Measurements from ENCODE around the gene TUBA1B.
A peak's percentile ranks its signal among the peaks of the same experiment; 100 is the strongest.

The TUBA1B gene

DNA sequence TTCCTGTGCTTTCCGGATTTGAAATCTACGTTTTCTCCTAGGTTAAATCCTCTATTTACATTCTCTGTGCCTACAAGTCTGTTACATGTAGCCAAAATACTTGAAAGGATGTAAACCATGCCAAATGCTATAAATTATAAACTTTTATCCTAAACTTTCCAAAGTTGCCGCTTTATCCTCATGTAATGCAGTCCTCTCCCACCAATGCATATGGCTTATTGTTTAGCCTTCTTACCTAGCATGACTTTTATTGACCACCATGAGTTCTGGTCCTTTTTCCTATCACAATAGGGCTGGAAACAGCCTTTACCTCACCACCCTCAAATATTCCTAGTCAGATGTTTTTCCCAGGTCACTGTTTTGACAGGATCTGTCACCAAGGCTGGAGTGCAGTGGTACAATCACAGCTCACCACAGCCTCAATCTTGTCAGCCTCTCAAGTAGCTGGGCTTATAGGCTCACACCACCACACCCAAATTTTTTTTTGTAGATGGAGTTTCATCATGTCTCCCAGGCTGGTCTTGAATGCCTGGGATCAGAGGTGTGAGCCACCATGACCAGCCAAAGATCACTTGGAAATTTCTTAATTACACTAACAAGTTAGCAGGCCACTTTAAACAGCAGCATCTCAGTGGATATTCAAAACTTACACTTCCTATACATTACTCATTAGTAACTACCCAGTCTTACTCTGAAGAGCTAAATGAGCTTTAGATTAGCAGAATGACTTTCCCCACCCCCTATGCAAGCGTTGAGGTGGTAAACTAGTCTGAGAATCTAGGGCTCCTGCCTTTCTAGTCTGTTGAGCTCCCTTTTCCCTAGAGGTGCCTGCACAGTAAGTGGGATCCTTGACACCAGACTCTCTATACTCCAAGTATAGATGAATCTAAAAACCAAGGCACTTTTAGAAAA lies 4.1 kb downstream of the TUBA1B start:
- peak in 1 of 5 donors; percentile 11 for DNase-seq

DNA sequence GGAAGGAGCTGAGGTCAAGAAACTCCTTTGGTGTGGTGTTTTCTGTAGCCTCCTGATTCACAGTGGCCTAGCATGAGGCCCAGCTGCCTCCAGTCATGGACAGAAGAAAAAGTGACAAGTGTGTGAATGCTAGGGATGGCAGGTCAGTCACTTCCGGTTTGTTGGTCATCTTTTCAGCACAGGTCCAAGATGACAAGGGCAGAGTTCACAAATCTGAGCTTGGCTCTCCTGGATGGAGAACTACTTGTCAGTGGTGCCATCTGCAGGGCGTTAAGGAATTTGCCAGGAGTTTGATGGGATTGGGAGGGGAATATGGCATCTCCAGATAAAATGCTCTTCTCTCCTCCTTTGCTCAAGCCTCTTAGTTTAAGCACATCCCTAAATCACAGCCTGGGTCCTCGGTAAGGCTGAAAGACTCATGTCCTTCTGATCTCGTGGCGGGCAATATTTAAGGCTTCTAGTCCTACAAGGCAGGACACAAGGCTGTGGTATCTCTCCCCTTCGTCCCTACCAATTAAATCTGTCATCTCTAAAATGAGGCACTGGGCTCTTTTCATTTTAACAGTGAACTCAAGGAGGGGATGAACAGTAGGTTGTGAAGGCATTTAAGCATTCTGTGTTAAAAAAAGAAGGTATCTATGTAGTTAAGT lies 10.0 kb downstream of the TUBA1B start:
- DNase-seq, result no peak

DNA sequence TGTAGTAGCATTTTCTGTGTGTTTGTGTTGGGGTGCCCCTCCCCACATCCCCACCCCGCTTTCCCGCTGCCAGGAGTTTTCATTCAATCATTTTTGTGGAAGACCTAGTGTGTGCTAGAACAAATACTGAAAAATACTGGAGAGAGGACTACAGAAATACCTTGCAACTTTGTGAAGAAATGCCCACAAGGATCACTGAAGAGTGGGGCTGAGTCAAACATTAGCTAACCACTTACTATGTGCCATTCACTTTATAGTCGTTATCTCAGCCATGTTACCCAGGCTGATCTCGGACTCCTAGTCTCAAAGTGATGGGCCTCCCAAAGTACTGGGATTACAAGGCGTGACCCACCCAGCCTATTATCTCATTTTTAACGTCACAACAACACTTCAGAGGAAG lies 20.0 kb downstream of the TUBA1B start:
- no peak for DNase-seq

DNA sequence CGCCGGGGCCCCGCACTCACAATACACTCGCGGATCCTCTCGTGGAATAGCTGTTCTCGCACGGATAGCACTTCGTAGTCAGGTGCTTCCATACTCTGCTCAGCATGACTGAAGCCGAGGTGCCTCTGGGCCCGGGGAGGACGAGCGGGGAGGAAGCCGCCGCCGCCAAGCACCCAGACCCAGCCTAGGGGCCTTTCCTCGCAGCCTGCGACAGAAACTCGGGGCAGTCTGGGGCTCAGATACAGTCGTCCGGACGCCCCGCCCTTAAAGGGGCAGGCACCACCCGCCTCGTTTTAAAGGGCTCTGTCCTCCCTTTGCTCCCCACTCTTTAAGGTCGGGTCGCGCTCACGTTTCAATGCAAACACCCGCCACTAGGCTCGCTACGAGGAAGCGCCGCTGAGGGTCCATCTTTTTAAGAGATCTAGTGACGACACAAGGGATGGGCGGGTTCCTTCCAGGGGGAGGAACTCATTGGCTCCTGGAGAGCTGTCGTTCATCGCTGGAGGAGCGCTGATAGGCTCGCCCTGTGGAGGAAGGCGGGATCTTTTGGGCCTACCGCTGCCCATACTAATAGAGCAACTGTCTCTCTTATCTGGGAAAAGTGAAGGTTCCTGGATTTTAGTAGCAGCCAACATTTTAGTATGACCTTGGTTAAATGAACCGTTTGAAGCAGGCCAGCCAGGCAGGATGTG lies 20.6 kb downstream of the TUBA1B start, which contains the start of gene LMBR1L:
LMBR1L (minus strand) TSS at position 384 of the 692 bp plus-strand sequence; CDS start at position 92, 292 bp downstream.
- DNase-seq, result peak; percentile 88 to 98 (median 94)

DNA sequence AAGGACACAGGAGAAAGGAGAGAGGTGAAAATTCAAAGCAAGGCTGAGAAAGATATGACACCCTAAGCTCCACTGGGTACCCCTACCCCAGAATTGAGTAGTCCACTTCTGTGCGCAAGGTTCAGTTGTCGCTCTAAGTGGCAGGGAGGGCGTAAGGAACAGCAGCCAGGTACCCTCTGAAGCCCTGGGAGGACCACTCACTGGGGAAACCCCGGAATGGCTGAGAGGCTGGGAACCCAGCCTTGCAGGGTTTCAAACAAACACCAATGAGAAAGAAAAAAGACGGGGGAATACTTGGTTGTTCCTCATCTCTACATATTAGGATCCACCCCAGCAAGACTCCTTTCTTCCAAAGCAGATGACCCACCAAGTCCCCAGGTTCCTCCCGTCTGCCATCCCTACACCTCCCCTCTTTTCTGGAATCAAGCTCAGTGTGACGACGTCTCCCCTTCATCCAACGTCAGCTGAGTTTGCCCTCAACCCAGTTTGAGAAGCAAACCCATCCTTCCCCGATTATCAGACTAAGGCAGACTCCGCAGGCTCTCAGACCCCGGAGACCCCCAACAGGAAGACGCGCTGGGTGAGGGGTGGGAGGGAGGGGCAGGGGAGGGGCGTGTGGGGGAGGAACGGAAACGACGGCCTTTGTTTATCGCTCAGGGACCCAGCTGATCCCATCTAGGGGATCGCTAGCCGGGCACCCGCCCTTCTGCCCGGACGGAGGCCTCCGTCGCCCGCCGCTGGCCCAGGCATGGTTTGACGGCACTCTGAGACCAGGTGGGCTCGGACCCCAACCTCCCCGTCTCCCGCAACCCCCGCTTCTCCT lies 21.3 kb downstream of the TUBA1B start:
- DNase-seq, result peak in 1 of 5 donors; percentile 15

DNA sequence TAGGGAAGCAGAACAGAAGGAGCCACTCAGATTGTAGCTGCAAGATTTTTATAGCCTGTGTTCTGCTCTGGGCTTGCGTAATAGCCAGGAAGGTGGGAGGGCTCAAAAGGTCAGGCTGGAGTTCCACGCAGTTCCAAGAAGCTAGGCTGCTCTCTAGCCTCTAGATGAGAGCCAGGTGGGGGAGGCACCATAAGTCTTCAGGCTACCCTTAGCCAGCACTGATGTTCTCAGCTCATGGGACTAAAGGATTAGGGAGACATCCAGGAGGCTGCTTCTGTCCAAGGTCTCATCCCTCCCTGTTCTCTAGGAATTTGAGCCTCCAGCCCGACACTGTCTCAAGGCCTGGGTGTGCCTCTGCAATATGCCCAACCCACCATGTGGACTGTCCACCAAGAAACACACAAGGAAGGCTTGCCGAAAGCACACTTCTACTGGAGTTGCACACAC lies 22.2 kb downstream of the TUBA1B start:
- DNase-seq, result no peak

DNA sequence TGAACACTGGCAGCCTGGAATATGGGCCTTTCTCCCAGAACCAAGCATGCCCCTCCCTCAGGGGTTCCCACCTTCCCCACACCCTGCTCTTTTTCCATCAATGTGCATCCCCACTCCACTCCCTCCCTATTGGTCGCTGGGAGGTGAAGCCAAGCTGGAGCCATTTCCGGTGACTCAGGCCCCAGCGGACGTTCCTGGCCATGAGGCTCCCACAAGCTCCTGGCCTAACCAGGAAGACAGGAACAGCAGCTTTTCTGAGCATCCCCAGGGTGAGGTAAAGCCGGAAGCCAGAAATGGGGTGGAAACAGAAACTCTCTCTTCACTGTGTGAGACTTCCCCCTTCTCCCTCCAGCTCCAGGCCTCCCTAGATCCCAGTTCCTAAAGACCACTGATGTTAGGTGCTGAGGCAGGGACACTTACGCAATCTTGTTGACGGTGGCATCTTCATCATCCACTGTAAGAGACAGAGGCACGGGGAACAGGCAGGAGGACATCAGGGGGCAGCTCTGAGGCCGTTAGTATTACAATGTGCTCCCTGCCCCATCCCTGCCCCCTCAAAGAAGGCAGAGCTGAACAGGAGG lies 25.6 kb downstream of the TUBA1B start:
- DNase-seq, result no peak

DNA sequence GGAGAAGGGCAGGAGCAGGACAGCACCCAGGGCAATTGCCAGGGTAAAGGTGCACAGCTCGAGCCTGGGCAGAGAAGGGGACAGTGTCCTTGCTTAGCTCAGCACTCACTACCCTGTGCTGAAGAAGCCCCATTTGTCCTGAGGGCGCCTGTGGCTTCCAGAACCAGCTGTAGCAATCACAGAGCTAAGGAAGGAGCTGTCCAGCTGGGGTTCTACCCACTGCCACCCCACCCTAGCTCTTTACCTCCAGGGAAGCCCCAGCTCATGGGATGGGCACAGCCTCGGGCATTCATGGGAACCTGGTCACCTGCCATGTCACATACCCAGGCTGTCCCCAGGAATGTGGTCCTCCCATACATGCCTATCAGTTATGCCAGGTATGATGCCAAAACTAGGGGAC lies 26.4 kb downstream of the TUBA1B start:
- no peak for DNase-seq

DNA sequence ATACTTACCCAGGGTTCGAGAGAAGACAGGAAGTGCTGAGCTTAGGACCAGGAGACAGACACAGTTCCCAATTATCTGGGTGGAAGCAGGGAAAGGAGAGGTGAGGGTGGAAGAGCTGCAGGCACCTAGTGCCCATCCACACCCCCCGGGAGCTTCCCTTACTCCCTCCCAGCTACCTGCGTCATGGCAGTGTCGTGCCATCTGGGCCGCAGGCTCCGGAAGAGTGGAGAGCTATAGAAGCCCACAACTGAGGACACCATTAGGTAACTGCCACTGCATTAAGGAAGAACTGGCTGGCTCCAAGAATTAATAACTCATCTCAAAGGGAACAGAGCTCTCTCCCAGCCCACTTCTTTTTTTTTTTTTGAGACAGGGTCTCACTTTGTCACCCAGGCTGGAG lies 30.8 kb downstream of the TUBA1B start:
- no peak for DNase-seq

DNA sequence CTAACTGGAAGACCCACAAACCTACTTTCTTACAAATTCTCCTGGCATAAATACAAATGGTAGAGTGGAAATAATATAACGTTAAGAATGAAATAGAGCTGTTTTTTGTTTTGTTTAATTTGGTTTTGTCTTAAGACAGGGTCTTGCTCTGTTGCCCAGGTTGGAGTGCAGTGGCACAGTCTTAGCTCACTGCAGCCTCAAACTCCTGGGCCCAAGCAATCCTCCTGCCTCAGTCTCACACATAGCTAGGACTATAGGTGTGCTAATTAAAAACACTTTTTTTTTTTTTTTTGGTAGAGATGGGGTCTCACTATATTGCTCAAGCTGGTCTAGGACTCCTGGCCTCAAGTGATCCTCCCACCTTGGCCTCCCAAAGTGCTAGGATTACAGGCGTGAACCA lies 32.5 kb downstream of the TUBA1B start:
- DNase-seq, result no peak

DNA sequence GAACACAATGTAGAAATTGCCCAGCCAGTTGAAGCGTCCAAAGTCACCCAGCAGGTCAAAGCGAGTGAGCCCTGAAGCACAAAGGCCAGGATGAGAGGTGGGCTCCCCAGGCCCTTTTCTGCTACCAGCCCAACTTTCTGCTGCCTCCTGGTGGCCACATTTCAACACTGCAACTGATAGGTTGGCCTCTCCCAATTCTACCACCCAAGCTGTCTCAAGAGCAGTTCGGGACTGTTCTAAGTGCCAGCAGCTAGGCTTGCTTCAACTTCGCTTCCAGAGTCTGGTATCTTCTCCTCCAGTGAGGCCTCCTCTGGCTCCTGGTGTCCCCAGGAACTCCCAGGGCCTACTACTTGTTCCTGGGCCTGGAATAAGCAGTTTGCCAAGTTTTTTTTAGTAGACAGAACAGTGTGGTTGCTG lies 33.2 kb downstream of the TUBA1B start:
- DNase-seq, result peak; percentile 27 to 55 (median 42)

DNA sequence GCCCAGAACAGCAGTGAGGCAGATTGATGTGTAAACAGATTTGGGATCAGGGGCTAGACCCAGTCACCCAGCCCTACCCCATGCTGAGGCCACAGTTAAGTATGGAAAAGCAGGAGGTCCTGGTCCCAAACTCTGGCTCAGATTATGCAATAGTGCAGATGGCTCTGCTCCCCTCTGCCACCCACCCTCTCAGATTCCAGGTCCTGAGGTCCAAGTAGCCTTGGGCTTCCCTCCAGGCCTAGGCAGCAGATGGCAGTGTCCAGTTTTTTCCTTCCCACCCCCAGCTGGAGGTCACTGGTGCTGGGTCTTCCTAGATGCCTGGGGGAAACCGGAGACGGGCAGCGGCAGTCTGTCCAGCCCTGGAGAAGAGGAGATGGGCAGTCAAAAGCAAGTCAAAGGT lies 33.8 kb downstream of the TUBA1B start:
- DNase-seq, result no peak

DNA sequence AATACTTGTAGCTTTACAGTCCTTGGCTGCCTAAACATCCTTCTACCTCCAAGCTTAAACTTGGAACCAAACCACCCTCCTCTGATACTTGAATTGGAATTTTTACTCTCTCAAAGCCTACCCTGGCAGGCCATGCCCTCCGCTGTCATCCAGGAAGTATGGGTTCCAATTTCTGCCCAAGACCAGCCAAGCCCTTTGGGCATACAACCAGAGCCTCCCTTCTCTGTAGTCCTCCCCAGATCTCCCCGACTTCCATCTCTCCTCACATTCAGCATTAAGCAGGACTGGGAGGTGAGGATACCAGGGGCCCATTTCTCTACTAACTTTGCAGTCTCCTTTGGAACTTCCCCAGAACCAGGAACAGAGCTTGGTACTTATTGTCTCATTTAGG lies 36.2 kb downstream of the TUBA1B start:
- no peak for DNase-seq

DNA sequence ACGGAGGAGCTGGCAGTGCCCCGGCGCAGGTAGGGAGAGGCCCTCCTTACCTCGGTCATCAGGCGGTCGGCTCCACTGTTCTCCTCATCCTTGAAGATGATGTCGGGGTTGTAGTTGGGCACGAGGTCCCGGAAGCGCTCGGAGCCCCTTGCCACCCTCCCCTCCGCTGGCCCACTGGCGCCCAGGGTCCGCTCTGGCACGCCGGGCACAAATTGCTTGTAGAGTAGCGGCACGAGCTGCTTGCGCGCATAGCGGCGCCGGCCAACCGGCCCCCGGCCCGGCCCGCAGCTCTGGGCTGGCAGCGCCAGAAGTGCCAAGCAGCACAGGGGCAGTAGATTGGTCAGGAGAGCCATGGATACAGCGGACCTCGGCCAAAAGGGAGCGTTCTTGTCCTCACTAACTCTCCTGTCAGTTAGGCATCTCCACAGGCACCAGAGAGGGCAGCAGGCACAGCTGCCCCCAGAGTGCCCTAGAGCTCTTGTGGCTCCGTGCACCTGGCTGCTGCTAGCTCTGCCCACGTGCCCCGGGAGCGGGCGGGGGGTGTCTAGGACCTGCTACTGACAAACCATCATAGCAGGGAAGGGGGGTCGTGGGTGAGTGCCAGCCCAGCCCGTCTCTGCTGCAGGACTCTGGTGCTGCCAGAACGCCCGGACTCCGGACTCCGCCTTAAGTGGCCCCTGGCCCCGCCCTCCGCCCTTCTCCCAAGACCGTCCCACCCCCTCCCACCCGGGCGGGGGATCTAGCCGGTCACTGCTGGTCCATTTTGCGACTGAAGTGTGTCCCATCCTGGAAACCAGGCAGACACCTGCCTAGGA lies 36.8 kb downstream of the TUBA1B start, which contains the start of gene DHH:
DHH (minus strand) TSS at position 642 of the 815 bp plus-strand sequence; CDS start at position 353, 289 bp downstream.
- DNase-seq, result no peak

DNA sequence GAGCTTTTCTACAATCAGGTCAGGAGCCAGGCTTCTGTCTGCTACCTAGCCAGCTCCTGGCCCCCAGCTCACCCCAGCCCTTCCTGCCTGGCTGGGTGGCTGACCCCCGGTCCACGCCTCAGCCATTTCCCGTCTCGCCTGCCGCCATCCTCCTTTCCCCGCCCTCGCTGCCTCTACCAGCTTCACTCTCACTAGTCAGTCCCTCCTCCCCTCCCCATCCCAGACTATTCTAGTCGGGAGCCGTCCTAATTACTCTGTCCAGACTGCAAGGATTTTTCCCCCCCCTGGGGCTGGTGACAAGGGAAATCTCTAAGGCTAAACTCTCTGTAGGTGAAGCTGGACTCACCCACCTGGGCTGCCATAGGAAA lies 37.4 kb downstream of the TUBA1B start:
- DNase-seq, result no peak

DNA sequence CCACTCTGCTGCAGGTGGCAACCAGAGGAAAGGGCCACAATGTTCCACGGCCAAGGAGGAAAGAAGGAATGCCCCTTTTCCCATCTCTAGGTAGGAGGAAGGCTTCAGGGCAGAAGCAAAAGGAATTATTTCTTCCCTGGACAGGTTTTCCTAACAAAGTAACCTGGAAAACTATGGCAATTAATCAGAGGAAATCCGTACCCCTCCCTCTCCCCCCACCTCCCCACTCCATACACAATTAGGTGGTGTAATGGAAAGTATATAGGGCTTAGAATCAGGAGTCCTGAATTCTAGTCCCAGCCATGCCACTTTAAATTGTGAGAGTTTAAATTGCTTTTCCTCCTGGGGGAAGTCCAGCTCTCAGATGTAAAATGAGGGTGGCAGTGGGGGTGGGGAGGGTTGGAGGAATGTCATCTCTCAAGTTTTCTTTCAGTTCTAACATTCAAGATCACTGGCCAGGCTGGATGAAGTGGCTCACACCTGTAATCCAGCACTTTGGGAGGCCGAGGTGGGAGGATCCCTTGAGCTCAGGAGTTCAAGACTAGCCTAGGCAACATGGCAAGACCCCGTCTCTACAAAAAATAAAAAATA lies 38.3 kb downstream of the TUBA1B start:
- no peak for DNase-seq

DNA sequence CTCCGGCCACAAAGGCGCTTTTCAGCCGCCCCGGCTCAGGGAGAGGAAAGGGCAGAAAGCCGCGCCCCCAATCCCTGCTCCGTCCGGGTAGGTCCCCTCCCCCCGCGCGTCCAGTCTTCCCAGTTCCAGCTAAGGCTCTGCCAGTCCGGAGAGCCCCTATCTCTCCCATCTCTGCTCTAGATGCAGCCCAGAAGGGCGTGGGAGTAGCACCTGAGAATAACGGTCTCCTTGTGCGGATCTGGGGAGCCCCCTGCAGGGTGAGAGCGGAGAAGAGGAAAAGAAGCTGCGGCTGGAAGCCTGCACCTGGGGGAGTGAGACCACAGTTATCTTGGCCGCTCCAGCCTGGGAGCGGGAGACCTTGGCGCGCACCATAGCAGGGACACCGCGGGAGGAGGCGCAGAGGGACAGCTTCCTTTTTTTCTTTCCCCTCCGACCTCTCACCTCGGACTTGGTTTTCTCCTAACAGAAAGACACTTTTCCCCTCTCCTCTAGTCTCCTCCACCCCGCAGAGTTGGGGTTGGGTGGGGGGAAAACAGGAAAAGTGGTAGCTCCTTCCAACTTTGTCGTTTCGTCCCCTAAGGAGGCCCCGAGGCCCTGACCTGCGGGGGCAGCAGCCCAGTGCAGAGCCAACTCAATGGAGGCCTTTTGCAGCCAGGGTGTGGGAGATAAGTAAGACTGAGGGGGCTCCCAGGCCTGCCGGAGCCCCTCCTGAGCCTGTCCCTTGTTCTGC lies 38.9 kb downstream of the TUBA1B start:
- peak in 4 of 5 donors; percentile 33 to 48 (median 43) for DNase-seq

DNA sequence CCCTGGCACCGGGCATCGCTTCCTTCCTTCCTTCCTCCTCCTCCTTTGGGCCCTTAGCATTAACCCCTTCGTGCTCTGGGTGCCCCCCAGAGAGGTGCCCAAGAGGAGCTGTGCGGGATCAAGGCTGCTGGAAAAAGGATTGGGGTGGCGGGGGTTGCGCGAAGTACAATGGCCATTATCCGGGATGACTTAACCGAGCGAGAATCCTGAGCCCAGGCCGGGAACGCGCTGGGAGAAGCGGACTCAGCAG lies 39.4 kb downstream of the TUBA1B start:
- DNase-seq, result no peak

DNA sequence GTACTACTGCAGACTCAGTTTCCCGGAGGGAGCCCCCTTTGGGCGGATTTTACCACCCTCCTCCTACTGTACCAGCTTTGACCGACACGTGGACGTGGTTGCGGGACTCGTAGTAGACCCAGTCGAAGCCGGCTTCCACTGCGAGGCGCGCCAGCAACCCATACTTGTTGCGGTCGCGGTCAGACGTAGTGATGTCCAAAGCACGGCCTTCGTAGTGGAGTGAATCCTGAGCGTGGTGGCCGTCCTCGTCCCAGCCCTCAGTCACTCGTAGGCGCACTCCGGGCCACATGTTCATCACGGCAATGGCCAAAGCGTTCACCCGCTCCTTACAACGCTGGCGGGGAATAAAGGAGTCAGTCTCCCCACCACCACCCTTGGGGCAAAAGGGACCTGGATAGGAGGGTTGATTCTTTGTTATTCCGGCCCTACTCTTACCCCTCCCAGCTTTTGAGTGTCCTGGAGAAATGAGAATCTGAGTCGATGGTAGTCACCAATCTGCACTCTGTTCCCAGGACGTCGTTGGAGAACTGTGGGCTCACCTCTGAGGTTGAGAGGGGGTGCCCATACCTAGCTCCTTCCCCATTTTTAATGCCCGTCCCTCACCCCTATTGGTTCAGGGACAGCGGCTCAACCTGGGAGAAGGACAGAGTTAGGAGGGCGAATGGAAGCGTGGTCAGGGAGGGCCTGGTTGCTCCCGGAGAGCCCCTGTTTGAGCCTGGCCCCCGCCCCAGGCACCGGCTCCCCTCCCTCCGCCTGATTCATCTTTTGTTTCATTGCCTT lies 39.9 kb downstream of the TUBA1B start:
- no peak for DNase-seq

All from T-helper 1 cell (primary cell).